WTC11 (cell line): ENCODE data around the gene GSTO2. TPM values are rescaled to one million over a fixed set of nuclear protein-coding genes. Genes with fewer than 3 reads are reported as not detected.

Experiments used
- ATAC-seq: fragments of 200-7000 bp; cut with Tn5 transposase; 2 replicates; pipeline ENCODE4 v1.10.0; 2021; ENCODE audit warnings: mild to moderate bottlenecking, moderate library complexity
- CTCF ChIA-PET: fragments of 300-600 bp; sonication (Branson Sonifier 250); formaldehyde crosslinking; loops from one replicate; lab custom pipeline; 2021; ENCODE audit warnings: antibody characterized with exemption; lab: Charles Lee
- POLR2A ChIA-PET: fragments of 350-600 bp; sonication (Branson Sonifier 250); formaldehyde crosslinking; loops from one replicate; lab custom pipeline; 2021; ENCODE audit warnings: antibody characterized with exemption; lab: Charles Lee
- DNase-seq: peaks from one replicate; pipeline ENCODE4 v3.0.0; 2021; ENCODE audit warnings: low spot score
- H3K27ac Mint-ChIP-seq: 2 replicates; pipeline ENCODE4 v1.8.0; 2021; ENCODE audit warnings: mixed read lengths
- H3K27me3 Mint-ChIP-seq: 2 replicates; pipeline ENCODE4 v1.8.0; 2021; ENCODE audit warnings: low read depth, mild to moderate bottlenecking, moderate library complexity, mixed read lengths
- H3K36me3 Mint-ChIP-seq: 2 replicates; pipeline ENCODE4 v1.8.0; 2021; ENCODE audit warnings: mixed read lengths
- H3K4me1 Mint-ChIP-seq: 2 replicates; pipeline ENCODE4 v1.8.0; 2022; ENCODE audit warnings: mixed read lengths
- H3K4me3 Mint-ChIP-seq: 2 replicates; pipeline ENCODE4 v1.8.0; 2021; ENCODE audit warnings: mild to moderate bottlenecking, moderate library complexity, mixed read lengths
- H3K9me3 Mint-ChIP-seq: 2 replicates; pipeline ENCODE4 v1.8.0; 2021; ENCODE audit warnings: mixed read lengths
- ATF2 ChIP-seq: sonication (generic); formaldehyde crosslinking; IDR thresholded peaks from 2 replicates; pipeline ENCODE4 v1.8.1; 2022; ENCODE audit warnings: low read depth, missing genetic modification reagents, borderline replicate concordance
- ATF6 ChIP-seq: sonication (generic); formaldehyde crosslinking; IDR thresholded peaks from 2 replicates; pipeline ENCODE4 v1.8.1; 2023; ENCODE audit warnings: mild to moderate bottlenecking, missing genetic modification reagents
- CREM ChIP-seq: sonication (generic); formaldehyde crosslinking; IDR thresholded peaks from 2 replicates; pipeline ENCODE4 v1.8.1; 2022; ENCODE audit warnings: mild to moderate bottlenecking, missing genetic modification reagents, moderate library complexity
- CTCF ChIP-seq: fragments of 200-600 bp; IDR thresholded peaks from 2 replicates; pipeline ENCODE4 v1.8.0; 2022; ENCODE audit warnings: antibody characterized with exemption
- ELF4 ChIP-seq: sonication (generic); formaldehyde crosslinking; IDR thresholded peaks from 2 replicates; pipeline ENCODE4 v1.8.1; 2022; ENCODE audit warnings: low read depth, mild to moderate bottlenecking, moderate library complexity, missing genetic modification reagents
- FOXP4 ChIP-seq: sonication (generic); formaldehyde crosslinking; IDR thresholded peaks from 2 replicates; pipeline ENCODE4 v1.8.0; 2022; ENCODE audit warnings: mild to moderate bottlenecking, missing genetic modification reagents
- GABPB1 ChIP-seq: sonication (generic); formaldehyde crosslinking; IDR thresholded peaks from 2 replicates; pipeline ENCODE4 v1.8.1; 2023; ENCODE audit warnings: mild to moderate bottlenecking, missing genetic modification reagents
- HMGA2 ChIP-seq: fragments of 250-450 bp; sonication (Bioruptor Pico); IDR thresholded peaks from 2 replicates; pipeline ENCODE4 v1.4.0; 2021; ENCODE audit warnings: mild to moderate bottlenecking, moderate library complexity
- KAT7 ChIP-seq: sonication (generic); formaldehyde crosslinking; IDR thresholded peaks from 2 replicates; pipeline ENCODE4 v1.8.1; 2023; ENCODE audit warnings: missing genetic modification reagents, mild to moderate bottlenecking, borderline replicate concordance
- MAX ChIP-seq: sonication (generic); formaldehyde crosslinking; IDR thresholded peaks from 2 replicates; pipeline ENCODE4 v1.8.0; 2022; ENCODE audit warnings: mild to moderate bottlenecking, missing genetic modification reagents
- NR2C2 ChIP-seq: sonication (generic); formaldehyde crosslinking; IDR thresholded peaks from 2 replicates; pipeline ENCODE4 v1.8.0; 2022; ENCODE audit warnings: mild to moderate bottlenecking, missing genetic modification reagents
- STAT6 ChIP-seq: sonication (generic); formaldehyde crosslinking; conservative IDR thresholded peaks from 2 replicates; pipeline ENCODE4 v1.8.1; 2023; ENCODE audit warnings: mild to moderate bottlenecking, low read depth, missing genetic modification reagents, moderate library complexity
- TP53 ChIP-seq: sonication (generic); formaldehyde crosslinking; IDR thresholded peaks from 2 replicates; pipeline ENCODE4 v1.8.1; 2023; ENCODE audit warnings: mild to moderate bottlenecking, missing genetic modification reagents
- ZNF219 ChIP-seq: sonication (generic); formaldehyde crosslinking; IDR thresholded peaks from 2 replicates; pipeline ENCODE4 v1.8.0; 2023; ENCODE audit warnings: missing genetic modification reagents, mild to moderate bottlenecking, borderline replicate concordance
- ZNF317 ChIP-seq: sonication (generic); formaldehyde crosslinking; IDR thresholded peaks from 2 replicates; pipeline ENCODE4 v1.8.1; 2023; ENCODE audit warnings: low read depth, mild to moderate bottlenecking, moderate library complexity, missing genetic modification reagents, borderline replicate concordance
- ZNF671 ChIP-seq: fragments of 250-450 bp; sonication (Bioruptor Pico); IDR thresholded peaks from 2 replicates; pipeline ENCODE4 v1.8.0; 2021; ENCODE audit warnings: mild to moderate bottlenecking
- ZSCAN18 ChIP-seq: fragments of 250-450 bp; sonication (Bioruptor Pico); IDR thresholded peaks from 2 replicates; pipeline ENCODE4 v2.1.2; 2022; ENCODE audit warnings: mild to moderate bottlenecking, moderate library complexity
- total RNA-seq: library from RNA; stranded (reverse); gene quantifications from 3 replicates; pipeline ENCODE4 v1.2.3, GENCODE V29; 2021

Gene GSTO2
- total RNA-seq, 1 experiment from 2014 or later, result 10.7 TPM

GRCh38 chr10:104307576-104308438 lies 38.8 kb downstream of the GSTO2 start (continued):
- no peak for TF ChIP-seq CREM (CRISPR knock-in tag)
- TF ChIP-seq TP53 (CRISPR knock-in tag), result no peak
- no peak for TF ChIP-seq HMGA2 (CRISPR knock-in tag)
- TF ChIP-seq ATF6 (CRISPR knock-in tag), result no peak
- TF ChIP-seq FOXP4 (CRISPR knock-in tag), result no peak
- TF ChIP-seq GABPB1 (CRISPR knock-in tag), result no peak
- no peak for TF ChIP-seq STAT6
- TF ChIP-seq MAX, result no peak
- TF ChIP-seq, all 79 proteins: peak for 0

GRCh38 chr10:104308439-104308903 lies 39.5 kb downstream of the GSTO2 start:
- no peak for ATAC-seq
- CTCF ChIA-PET, result interaction anchor here (1.1 to 3.5 kb wide), 3 partner anchors 10 to 17 kb away, joined by 3 to 33 read pairs (median 4); no protein-coding TSS in a partner anchor
- H3K4me1 Mint-ChIP-seq, result peaks cover 6% of the 10 kb centered on the region
- no peaks in the 10 kb centered on the region for H3K27me3 Mint-ChIP-seq
- H3K27ac Mint-ChIP-seq, result no peak overlapping the region
- TF ChIP-seq ELF4 (CRISPR knock-in tag) (no peak), ATF2 (CRISPR knock-in tag) (no peak), KAT7 (no peak), ZNF671 (CRISPR knock-in tag) (no peak), CTCF (no peak), ZNF219 (CRISPR knock-in tag) (no peak), NR2C2 (CRISPR knock-in tag) (no peak), ZNF317 (CRISPR knock-in tag) (no peak), STAT6 (no peak), ZSCAN18 (no peak)
- TF ChIP-seq, all 79 proteins: peak for 0
- no peak for DNase-seq
- Mint-ChIP-seq H3K4me3 (no peak overlapping the region), H3K36me3 (peaks cover 23% of the 10 kb centered on the region), H3K9me3 (peaks cover 13% of the 10 kb centered on the region)
- POLR2A ChIA-PET, result no interaction called here
